DND-41 (cell line): ENCODE data around the gene TJP3.

Experiments
- EZH2 ChIP-seq: IDR thresholded peaks from 3 replicates; pipeline ENCODE4 v1.6.1; 2012; ENCODE audit warnings: borderline replicate concordance, low read depth, mild to moderate bottlenecking, moderate library complexity, low read length, inconsistent platforms; ENCODE audit not compliant: severe bottlenecking
- TF ChIP-seq, protein P1 (sequence below): IDR thresholded peaks from 2 replicates; pipeline ENCODE4 v1.5.1; 2012; ENCODE audit warnings: borderline replicate concordance, low read length, moderate library complexity, mild to moderate bottlenecking; ENCODE audit not compliant: poor library complexity, severe bottlenecking; ENCODE audit errors: extremely low read depth

DNA sequence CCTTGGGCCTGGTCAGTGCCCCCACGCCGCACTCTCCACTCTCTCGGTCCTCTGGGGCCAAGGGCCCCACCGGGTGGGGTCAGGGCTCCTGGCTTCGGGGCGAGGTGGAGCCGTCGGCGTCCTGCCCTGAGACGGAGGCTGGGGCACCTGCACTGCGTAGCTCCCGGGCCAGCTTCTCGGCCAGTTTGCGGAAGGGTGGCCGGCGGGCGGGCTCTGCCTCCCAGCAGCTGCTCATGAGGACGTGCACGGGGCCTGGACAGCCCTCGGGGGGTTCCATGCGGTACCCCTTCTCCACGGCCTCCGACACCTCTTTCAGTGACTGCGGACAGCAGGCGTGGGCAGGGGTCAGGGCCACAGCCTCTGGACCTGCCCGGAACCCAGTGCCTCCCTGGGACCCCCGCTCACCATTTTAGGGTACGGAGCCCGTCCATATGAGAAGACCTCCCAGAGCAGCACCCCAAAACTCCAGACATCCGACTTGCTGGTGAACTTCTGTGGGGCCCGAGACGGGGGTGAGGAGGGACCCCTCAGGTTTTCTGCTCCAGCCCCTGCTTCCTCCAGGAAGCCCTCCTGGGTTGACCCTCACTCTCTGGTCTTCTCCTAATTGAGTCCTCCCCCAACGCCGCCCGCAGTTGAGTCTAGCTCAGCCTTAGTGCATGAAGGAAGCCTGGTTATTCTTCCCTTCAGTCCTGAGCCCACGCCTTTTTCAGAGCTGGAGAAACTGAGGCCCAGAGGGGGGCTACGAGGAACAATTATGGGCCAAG lies 70.1 kb downstream of the TJP3 start:
- TF ChIP-seq, protein P1, sequence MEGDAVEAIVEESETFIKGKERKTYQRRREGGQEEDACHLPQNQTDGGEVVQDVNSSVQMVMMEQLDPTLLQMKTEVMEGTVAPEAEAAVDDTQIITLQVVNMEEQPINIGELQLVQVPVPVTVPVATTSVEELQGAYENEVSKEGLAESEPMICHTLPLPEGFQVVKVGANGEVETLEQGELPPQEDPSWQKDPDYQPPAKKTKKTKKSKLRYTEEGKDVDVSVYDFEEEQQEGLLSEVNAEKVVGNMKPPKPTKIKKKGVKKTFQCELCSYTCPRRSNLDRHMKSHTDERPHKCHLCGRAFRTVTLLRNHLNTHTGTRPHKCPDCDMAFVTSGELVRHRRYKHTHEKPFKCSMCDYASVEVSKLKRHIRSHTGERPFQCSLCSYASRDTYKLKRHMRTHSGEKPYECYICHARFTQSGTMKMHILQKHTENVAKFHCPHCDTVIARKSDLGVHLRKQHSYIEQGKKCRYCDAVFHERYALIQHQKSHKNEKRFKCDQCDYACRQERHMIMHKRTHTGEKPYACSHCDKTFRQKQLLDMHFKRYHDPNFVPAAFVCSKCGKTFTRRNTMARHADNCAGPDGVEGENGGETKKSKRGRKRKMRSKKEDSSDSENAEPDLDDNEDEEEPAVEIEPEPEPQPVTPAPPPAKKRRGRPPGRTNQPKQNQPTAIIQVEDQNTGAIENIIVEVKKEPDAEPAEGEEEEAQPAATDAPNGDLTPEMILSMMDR = no peak
- TF ChIP-seq EZH2 = no peak
